Astrocyte of the cerebellum (primary cell): ENCODE measurements around the gene TMEM74B.

Experiments used
- DNase-seq: peaks from one replicate; pipeline ENCODE4 v3.0.0-alpha.2; 2011; ENCODE audit warnings: low read depth
- H3K4me3 ChIP-seq: 2 replicates; pipeline ENCODE4 v1.5.1; 2011; ENCODE audit warnings: mild to moderate bottlenecking, low read depth, low read length, moderate library complexity
- in situ Hi-C: cut with HindIII; loops from 2 replicates; pipeline ENCODE4 v1.10.0; 2017; ENCODE audit warnings: low sequenced_read_pairs
- TF ChIP-seq, protein P1 (sequence below): IDR thresholded peaks from 2 replicates; pipeline ENCODE4 v1.5.1; 2012; ENCODE audit warnings: low read length, low read depth, moderate library complexity, mild to moderate bottlenecking; ENCODE audit errors: missing control alignments

TMEM74B gene

DNA sequence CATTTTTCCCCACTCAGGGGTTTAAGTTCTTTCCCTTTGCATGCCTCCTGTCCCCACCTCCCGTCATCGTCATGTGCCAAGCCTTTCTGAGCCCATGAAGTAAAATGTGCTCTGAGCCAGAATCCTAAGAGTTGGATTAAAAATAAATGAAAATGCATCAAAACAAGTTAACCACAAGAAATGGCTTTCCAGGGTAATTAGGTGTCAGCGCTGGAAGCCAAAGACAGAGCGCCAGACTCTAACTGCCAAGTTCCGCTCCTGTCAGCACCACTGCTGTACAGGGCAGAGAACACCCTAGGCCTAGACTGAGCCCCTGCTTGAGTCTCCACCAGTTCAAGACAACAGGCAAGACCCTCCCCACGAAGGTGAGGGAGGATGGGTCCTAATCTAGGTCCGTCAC is 13.0 kb upstream of the TMEM74B start:
- in situ Hi-C loops, result no loop called here
- TF ChIP-seq, protein P1, sequence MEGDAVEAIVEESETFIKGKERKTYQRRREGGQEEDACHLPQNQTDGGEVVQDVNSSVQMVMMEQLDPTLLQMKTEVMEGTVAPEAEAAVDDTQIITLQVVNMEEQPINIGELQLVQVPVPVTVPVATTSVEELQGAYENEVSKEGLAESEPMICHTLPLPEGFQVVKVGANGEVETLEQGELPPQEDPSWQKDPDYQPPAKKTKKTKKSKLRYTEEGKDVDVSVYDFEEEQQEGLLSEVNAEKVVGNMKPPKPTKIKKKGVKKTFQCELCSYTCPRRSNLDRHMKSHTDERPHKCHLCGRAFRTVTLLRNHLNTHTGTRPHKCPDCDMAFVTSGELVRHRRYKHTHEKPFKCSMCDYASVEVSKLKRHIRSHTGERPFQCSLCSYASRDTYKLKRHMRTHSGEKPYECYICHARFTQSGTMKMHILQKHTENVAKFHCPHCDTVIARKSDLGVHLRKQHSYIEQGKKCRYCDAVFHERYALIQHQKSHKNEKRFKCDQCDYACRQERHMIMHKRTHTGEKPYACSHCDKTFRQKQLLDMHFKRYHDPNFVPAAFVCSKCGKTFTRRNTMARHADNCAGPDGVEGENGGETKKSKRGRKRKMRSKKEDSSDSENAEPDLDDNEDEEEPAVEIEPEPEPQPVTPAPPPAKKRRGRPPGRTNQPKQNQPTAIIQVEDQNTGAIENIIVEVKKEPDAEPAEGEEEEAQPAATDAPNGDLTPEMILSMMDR, result no peak
- DNase-seq, result no peak
- no peak overlapping the region for H3K4me3 ChIP-seq

DNA sequence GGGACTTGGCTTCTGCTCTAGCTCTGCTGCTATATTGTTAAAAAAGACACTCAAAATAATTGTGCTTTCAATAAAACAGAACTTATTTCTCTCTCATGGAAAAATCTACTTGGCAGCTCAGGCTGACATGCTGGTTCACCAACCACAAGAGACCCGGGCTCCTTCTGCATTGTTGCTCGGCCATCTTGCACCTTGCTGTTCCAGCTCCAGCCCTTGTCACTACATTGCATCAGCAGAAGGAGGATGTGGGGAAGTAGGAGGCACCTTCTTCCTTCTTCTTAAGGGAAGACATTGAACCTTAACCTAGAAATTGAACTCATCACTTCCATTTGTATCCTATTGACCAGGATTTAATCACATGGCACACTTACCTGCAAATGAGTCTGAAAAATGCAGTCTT is 11.9 kb upstream of the TMEM74B start:
- H3K4me3 ChIP-seq, result no peak overlapping the region
- TF ChIP-seq, protein P1, result no peak
- no peak for DNase-seq
- in situ Hi-C loops, result no loop called here

DNA sequence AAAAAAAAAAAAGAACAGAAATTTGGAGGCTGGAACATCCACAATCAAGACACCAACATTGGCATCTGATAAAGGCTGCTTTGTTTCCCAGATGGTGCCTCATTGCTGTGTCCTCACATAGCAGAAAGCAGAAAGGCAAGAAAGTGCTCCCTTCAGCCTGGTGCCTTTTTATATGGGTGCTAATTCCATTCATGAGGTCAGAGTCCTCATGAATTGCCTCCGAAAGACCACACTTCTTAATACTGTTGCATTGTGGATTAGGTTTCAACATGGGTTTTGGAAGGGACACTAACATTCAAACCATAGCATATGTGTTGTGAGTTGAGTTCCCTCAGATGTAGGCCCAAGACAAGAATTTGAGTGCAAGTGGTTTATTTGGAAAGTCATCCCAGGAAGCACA is 10.4 kb upstream of the TMEM74B start:
- no peak overlapping the region for H3K4me3 ChIP-seq
- no peak for DNase-seq
- TF ChIP-seq, protein P1, result no peak
- in situ Hi-C loops, result no loop called here

DNA sequence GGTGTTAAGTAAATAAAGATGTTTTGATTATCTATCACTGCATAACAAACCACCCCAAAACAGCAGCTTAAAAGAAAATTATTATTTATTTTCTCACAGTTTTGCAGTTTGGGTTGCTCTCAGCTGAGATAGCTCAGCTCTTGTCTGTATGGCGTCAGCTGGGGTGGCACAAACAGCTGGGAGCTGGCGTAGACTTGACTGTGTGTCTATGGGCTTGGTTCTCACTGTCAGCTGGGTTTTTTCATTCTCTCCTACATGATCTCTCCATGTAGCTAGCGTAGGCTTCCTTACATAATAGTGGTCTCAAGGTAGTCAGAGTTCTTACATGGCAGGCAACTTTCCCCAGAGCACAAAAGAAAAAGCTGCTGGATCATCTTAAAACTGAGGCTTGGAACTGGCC is 6.5 kb upstream of the TMEM74B start:
- in situ Hi-C loops, result no loop called here
- H3K4me3 ChIP-seq, result no peak overlapping the region
- TF ChIP-seq, protein P1, result no peak
- no peak for DNase-seq

DNA sequence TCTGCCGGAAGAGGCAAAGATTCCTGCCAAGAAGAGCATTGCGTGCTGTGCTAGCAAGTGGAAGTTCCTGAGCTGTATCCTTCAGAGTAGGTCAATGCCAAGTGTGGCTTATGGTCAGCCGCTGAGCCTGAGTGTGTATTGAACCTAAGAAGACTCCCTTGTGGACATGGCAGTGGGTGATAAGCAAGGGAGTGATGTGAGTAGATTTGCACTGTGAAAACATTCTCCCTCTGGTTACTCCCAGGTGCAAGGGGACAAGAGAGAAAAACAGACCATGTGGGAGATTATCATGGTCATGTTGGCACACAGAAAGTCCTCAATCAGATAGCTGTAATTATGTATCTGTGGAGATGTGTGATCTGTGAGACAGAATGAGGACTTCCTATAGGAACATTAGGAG is 6.1 kb upstream of the TMEM74B start:
- TF ChIP-seq, protein P1, result no peak
- in situ Hi-C loops, result no loop called here
- DNase-seq, result no peak
- no peak overlapping the region for H3K4me3 ChIP-seq

DNA sequence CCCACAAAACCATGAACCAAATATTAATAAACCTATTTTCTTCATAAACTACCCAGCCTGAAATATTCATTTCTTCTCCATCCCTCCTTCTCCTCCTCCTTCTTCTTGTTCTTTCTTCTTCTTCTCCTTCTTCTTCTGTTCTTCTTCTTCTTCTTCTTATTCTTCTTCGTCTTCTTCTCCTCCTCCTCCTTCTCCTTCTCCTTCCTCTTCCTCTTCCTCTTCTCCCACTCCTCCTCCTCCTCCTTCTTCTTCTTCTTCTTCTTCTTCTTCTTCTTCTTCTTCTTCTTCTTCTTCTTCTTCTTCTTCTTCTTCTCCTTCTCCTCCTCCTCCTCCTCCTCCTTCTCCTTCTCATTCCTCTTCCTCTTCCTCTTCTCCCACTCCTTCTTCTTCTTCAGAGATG is 5.0 kb upstream of the TMEM74B start:
- no peak for DNase-seq
- TF ChIP-seq, protein P1, result no peak
- in situ Hi-C loops, result no loop called here
- H3K4me3 ChIP-seq, result no peak overlapping the region

DNA sequence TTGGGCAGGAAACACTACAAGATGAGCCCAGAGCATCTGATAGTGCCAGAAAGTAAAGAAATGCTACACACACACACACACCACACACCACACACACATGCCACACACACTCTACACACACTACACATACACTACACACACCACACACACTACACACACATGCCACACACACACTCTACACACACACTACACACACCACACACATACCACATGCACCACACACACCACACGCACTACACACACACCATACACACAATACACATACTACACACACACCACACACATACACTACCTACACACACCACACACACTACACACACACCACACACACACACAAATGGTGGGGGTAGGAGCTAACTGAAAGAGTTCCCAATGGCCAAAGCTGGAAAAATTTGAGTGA is 3.6 kb upstream of the TMEM74B start:
- DNase-seq, result no peak
- H3K4me3 ChIP-seq, result no peak overlapping the region
- in situ Hi-C loops, result no loop called here
- TF ChIP-seq, protein P1, result no peak
